Left hindlimb (tissue), 1 donor: Measurements from ENCODE around the gene FGL2.
"Not testable (repeated sequence)": the region's sequence is repeated elsewhere in the genome, so short reads cannot be mapped to it uniquely, and the experiment has no call there.

Experiments used
- DNase-seq: peaks from one replicate; pipeline ENCODE4 v3.0.0-alpha.2; 2018

Gene FGL2

DNA sequence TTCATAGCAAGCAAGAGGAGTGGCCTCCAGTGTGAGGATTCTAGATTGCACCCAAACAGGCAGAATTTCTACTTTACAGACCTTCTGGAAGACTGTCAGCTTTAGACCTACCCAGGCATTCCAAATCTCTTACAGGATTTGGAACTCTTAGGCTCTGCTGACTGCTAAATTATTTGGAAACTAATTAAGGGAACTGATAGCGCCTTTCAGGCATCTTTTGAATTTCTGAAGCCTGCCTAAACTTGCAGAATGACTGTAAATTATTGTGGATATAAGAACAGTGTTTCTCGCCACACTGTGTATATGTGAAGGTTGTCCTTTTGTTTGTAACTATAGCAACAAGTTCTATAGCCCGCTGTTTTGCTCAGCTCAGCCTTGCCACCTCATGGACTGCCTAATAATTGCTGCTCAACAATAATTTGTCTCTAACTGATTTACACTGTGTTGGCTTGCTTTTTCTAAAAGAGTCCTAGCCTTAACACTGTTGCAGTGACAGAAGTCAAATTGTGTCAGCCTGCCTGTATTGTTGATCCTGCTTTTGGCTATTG lies 44.6 kb downstream of the FGL2 start:
- DNase-seq, result not testable (repeated sequence)

DNA sequence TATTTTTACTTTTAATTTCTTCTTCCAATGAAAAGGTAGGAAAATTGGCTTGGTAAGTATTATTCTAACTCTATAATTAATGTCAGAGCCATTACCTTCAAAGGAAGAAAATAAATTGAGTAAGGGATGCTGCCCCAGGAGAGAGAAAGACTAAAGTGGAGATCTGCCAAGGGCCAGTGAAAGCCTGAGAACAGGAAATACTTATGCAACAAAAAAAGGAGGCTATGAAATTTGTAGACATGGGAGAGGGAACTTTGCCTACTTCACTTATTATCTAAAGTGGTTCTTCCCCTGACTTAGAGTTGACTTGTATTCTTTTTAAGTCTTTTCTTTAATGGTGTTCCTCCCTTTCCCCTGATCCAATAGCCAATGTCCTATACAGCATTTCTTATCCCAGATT lies 47.4 kb downstream of the FGL2 start:
- not testable (repeated sequence) for DNase-seq
